Measurements from ENCODE around the gene SFT2D2.

Gene SFT2D2

DNA sequence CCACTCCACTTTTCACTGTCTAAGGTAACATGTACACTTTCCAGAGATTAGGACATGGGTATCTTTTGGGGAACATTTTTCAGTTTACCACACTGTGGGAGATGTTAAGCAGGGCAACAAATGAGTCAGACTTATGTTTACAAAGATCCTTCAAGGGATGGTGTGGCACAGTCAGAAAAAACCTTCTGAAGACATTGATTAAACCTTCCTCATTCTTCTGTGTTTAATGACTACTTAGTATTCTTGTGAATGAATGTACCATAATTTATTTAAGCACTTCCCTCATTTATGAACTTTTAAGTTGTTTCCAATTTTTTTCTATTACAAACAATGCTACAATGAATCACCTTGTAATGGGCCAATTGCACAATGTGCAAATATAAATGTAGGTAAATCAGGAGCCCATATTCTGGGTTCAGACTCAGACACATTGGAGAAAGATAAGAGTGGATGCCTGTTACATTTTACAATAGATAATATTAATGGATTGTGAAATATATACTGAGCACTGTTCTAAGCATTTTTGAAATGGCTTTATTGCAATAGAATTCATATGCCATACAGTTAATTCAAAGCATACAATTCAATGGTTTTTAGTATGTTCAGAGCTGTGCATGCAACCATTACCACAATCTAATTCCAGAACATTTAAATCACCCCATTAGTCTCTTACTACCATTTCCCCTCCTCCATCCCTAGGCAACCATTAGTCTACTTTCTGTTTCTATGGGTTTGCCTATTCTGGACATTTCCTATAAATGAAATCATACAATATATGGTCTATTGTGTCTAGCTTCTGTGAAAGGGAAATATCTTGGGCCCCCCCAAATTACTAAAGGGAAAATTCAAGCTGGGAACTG, 1.9 kb upstream of the SFT2D2 start:
- H3K27me3 ChIP-seq (ENCODE audit: low read depth, low read length) = no peaks in the 10 kb centered on the region
- H3K9me3 ChIP-seq (ENCODE audit: control insufficient read depth in 1 of 2, low read length in 2 of 2) = no peaks in the 10 kb centered on the region
- H3K4me3 ChIP-seq (ENCODE audit: low read depth in 1 of 2, low read length in 2 of 2) = no peak overlapping the region
- H3K27ac ChIP-seq (ENCODE audit: low read length) = no peak overlapping the region
- peaks cover 0 to 6% of the 10 kb centered on the region in 2 donors for H3K36me3 ChIP-seq (ENCODE audit: control insufficient read depth in 1 of 2, insufficient read depth in 2 of 2, low read length in 2 of 2)
- peaks cover 11 to 15% of the 10 kb centered on the region in 2 donors for H3K4me1 ChIP-seq (ENCODE audit: control insufficient read depth in 1 of 2, insufficient read depth in 2 of 2, low read length in 2 of 2)

DNA sequence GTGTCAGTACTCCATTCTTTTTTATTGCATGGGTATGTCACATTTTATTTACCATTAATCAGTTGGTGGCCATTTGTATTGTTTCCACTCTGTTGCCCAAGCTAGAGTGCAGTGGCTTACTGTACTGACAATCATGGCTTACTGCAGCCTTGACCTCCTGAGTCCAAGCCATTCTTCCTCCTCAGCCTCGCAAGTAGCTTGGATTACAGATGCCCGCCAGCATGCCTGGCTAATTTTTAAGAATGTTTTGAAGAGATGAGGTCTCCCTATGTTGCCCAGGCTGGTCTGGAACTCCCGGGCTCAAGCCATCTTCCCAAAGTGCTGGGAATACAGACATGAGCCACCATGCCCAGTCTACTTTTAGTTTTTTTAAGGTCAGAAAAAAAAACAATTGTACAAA, 813 bp upstream of the SFT2D2 start:
- Histone ChIP-seq H3K27me3 (ENCODE audit: low read depth, low read length) (no peaks in the 10 kb centered on the region), H3K9me3 (ENCODE audit: control insufficient read depth in 1 of 2, low read length in 2 of 2) (no peaks in the 10 kb centered on the region), H3K4me1 (ENCODE audit: control insufficient read depth in 1 of 2, insufficient read depth in 2 of 2, low read length in 2 of 2) (peaks cover 17 to 20% of the 10 kb centered on the region in 2 donors), H3K4me3 (ENCODE audit: low read depth in 1 of 2, low read length in 2 of 2) (peak overlapping the region; percentile 72 to 91), H3K27ac (ENCODE audit: low read length) (peak overlapping the region; percentile 79), H3K36me3 (ENCODE audit: control insufficient read depth in 1 of 2, insufficient read depth in 2 of 2, low read length in 2 of 2) (peaks cover 2 to 6% of the 10 kb centered on the region in 2 donors)

GRCh38 chr1:168227620-168228019, 1.8 kb downstream of the SFT2D2 start:
- Histone ChIP-seq H3K36me3 (ENCODE audit: control insufficient read depth in 1 of 2, insufficient read depth in 2 of 2, low read length in 2 of 2) (peaks cover 18 to 22% of the 10 kb centered on the region in 2 donors), H3K27ac (ENCODE audit: low read length) (peak overlapping the region; percentile 32), H3K27me3 (ENCODE audit: low read depth, low read length) (no peaks in the 10 kb centered on the region), H3K9me3 (ENCODE audit: control insufficient read depth in 1 of 2, low read length in 2 of 2) (no peaks in the 10 kb centered on the region), H3K4me3 (ENCODE audit: low read depth in 1 of 2, low read length in 2 of 2) (peak overlapping the region; percentile 72 to 91), H3K4me1 (ENCODE audit: control insufficient read depth in 1 of 2, insufficient read depth in 2 of 2, low read length in 2 of 2) (peaks cover 17 to 23% of the 10 kb centered on the region in 2 donors)

- Histone ChIP-seq H3K27ac (ENCODE audit: low read length) (no peak overlapping the region), H3K27me3 (ENCODE audit: low read depth, low read length) (no peaks in the 10 kb centered on the region), H3K4me1 (ENCODE audit: control insufficient read depth in 1 of 2, insufficient read depth in 2 of 2, low read length in 2 of 2) (peaks cover 17 to 23% of the 10 kb centered on the region in 2 donors), H3K9me3 (ENCODE audit: control insufficient read depth in 1 of 2, low read length in 2 of 2) (no peaks in the 10 kb centered on the region), H3K36me3 (ENCODE audit: control insufficient read depth in 1 of 2, insufficient read depth in 2 of 2, low read length in 2 of 2) (peaks cover 30 to 34% of the 10 kb centered on the region in 2 donors), H3K4me3 (ENCODE audit: low read depth in 1 of 2, low read length in 2 of 2) (no peak overlapping the region)
Observed at GRCh38 chr1:168229893-168230292, 4.1 kb downstream of the SFT2D2 start.

DNA sequence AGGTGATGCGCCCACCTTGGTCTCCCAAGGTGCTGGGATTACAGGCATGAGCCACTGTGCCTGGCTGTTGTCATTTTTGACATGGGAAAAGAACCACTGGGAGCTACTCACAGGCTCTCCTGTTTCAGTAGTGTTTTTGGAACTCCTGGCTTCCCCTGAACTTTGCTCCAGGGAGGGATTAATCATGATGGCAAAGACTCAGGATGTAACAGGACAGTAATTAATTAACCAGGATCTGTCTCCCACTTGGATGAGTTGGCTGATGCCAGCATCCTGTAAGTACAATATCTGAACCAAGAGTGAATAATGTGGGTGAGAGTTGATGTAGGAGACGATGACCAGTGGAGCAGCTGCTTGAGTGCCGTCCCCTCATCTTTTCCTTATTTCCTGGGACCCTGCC, 4.9 kb downstream of the SFT2D2 start:
- Histone ChIP-seq H3K9me3 (ENCODE audit: control insufficient read depth in 1 of 2, low read length in 2 of 2) (no peaks in the 10 kb centered on the region), H3K4me3 (ENCODE audit: low read depth in 1 of 2, low read length in 2 of 2) (no peak overlapping the region), H3K4me1 (ENCODE audit: control insufficient read depth in 1 of 2, insufficient read depth in 2 of 2, low read length in 2 of 2) (peaks cover 17 to 27% of the 10 kb centered on the region in 2 donors), H3K36me3 (ENCODE audit: control insufficient read depth in 1 of 2, insufficient read depth in 2 of 2, low read length in 2 of 2) (peaks cover 34 to 37% of the 10 kb centered on the region in 2 donors), H3K27ac (ENCODE audit: low read length) (no peak overlapping the region), H3K27me3 (ENCODE audit: low read depth, low read length) (no peaks in the 10 kb centered on the region)

GRCh38 chr1:168234846-168235547, 9.2 kb downstream of the SFT2D2 start:
- peaks cover 0 to 7% of the 10 kb centered on the region in 2 donors for H3K4me1 ChIP-seq (ENCODE audit: control insufficient read depth in 1 of 2, insufficient read depth in 2 of 2, low read length in 2 of 2)
- H3K9me3 ChIP-seq (ENCODE audit: control insufficient read depth in 1 of 2, low read length in 2 of 2) = no peaks in the 10 kb centered on the region
- peaks cover 55 to 60% of the 10 kb centered on the region in 2 donors for H3K36me3 ChIP-seq (ENCODE audit: control insufficient read depth in 1 of 2, insufficient read depth in 2 of 2, low read length in 2 of 2)
- no peak overlapping the region for H3K4me3 ChIP-seq (ENCODE audit: low read depth in 1 of 2, low read length in 2 of 2)
- H3K27me3 ChIP-seq (ENCODE audit: low read depth, low read length) = no peaks in the 10 kb centered on the region
- H3K27ac ChIP-seq (ENCODE audit: low read length) = no peak overlapping the region

DNA sequence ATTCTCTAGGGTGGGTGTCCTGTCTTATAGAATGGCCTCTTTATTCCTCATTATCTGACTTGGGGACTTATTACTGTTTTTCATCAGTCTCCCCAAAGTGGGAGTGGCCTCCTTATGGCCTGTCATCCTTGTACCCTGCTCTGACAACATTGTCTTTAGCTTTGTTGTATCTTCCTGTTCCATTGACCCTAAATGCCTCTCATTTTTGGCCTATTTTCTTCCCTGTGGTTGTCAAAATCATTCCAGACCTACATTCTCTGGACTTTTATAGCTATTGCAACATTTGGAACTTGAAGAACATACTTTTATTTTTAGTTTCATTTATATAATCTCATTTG, 9.7 kb downstream of the SFT2D2 start:
- Histone ChIP-seq H3K27me3 (ENCODE audit: low read depth, low read length) (no peaks in the 10 kb centered on the region), H3K4me3 (ENCODE audit: low read depth in 1 of 2, low read length in 2 of 2) (no peak overlapping the region), H3K4me1 (ENCODE audit: control insufficient read depth in 1 of 2, insufficient read depth in 2 of 2, low read length in 2 of 2) (peaks cover 0 to 4% of the 10 kb centered on the region in 2 donors), H3K27ac (ENCODE audit: low read length) (no peak overlapping the region), H3K36me3 (ENCODE audit: control insufficient read depth in 1 of 2, insufficient read depth in 2 of 2, low read length in 2 of 2) (peaks cover 51 to 64% of the 10 kb centered on the region in 2 donors), H3K9me3 (ENCODE audit: control insufficient read depth in 1 of 2, low read length in 2 of 2) (no peaks in the 10 kb centered on the region)

DNA sequence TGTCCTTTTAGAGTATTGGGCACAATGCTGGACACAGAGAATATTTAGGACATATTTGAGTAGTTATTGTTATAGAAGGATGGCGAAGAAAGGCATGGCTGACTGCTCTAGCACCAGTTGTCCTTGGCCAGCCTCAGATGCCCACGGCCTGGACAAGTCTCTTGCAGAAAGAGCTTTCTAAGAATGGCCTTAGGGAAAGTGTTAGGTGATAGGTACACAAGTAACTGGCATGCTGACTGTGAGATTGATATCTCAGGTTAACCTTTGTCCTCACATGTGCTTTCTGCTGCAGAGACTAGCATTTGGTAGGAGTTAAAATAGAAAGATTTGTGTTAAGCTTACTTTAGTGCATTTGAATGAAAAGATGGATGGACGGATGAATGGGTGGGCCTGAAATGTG, 10.1 kb downstream of the SFT2D2 start:
- no peaks in the 10 kb centered on the region for H3K9me3 ChIP-seq (ENCODE audit: control insufficient read depth in 1 of 2, low read length in 2 of 2)
- peaks cover 51 to 63% of the 10 kb centered on the region in 2 donors for H3K36me3 ChIP-seq (ENCODE audit: control insufficient read depth in 1 of 2, insufficient read depth in 2 of 2, low read length in 2 of 2)
- peaks cover 0 to 4% of the 10 kb centered on the region in 2 donors for H3K4me1 ChIP-seq (ENCODE audit: control insufficient read depth in 1 of 2, insufficient read depth in 2 of 2, low read length in 2 of 2)
- H3K27me3 ChIP-seq (ENCODE audit: low read depth, low read length) = no peaks in the 10 kb centered on the region
- H3K27ac ChIP-seq (ENCODE audit: low read length) = no peak overlapping the region
- H3K4me3 ChIP-seq (ENCODE audit: low read depth in 1 of 2, low read length in 2 of 2) = no peak overlapping the region

DNA sequence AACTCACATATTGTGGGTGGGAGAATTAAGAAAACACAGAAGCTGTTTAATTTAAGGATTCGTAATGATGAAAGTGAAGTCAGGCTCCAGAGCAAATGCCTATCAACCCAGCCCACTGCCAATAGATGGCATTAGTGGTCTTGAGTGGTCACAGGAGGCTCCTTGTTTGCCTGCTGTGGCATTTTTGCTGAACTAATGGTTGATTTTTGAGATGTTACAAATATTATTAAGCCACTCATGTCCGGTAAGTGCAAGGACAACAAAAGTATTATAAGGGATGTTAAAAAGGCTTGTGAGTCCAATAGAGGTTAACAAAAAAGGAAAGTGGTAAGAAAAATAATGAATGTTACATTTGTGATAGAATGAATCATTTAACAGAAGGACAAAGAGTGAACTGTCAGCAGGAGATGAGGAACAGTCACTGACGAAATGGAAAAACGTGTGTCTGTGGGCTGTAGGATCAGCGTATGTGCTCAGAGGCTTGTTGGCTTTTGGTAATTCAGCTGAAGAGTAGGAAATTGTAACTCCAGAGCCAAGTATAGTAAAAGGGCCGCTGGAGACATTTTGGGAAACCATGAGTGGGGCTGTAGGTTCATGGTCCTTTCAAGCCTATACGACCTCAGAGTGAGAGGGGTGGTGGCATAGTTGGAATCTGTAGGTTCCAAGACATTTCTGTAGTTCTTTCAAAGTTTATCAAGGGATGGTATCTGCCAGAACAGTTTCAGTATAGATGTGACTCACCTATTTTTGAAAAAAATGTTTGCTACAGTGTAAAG, 11.2 kb downstream of the SFT2D2 start:
- H3K4me1 ChIP-seq (ENCODE audit: control insufficient read depth in 1 of 2, insufficient read depth in 2 of 2, low read length in 2 of 2) = peaks cover 0 to 4% of the 10 kb centered on the region in 2 donors
- no peaks in the 10 kb centered on the region for H3K27me3 ChIP-seq (ENCODE audit: low read depth, low read length)
- H3K36me3 ChIP-seq (ENCODE audit: control insufficient read depth in 1 of 2, insufficient read depth in 2 of 2, low read length in 2 of 2) = peaks cover 46 to 61% of the 10 kb centered on the region in 2 donors
- H3K27ac ChIP-seq (ENCODE audit: low read length) = no peak overlapping the region
- no peaks in the 10 kb centered on the region for H3K9me3 ChIP-seq (ENCODE audit: control insufficient read depth in 1 of 2, low read length in 2 of 2)
- no peak overlapping the region for H3K4me3 ChIP-seq (ENCODE audit: low read depth in 1 of 2, low read length in 2 of 2)

GRCh38 chr1:168243198-168243597, 17.4 kb downstream of the SFT2D2 start:
- H3K27ac ChIP-seq (ENCODE audit: low read length) = peak overlapping the region; percentile 33
- H3K4me1 ChIP-seq (ENCODE audit: control insufficient read depth in 1 of 2, insufficient read depth in 2 of 2, low read length in 2 of 2) = peaks cover 7 to 18% of the 10 kb centered on the region in 2 donors
- peaks cover 27 to 60% of the 10 kb centered on the region in 2 donors for H3K36me3 ChIP-seq (ENCODE audit: control insufficient read depth in 1 of 2, insufficient read depth in 2 of 2, low read length in 2 of 2)
- no peaks in the 10 kb centered on the region for H3K27me3 ChIP-seq (ENCODE audit: low read depth, low read length)
- H3K9me3 ChIP-seq (ENCODE audit: control insufficient read depth in 1 of 2, low read length in 2 of 2) = no peaks in the 10 kb centered on the region
- no peak overlapping the region for H3K4me3 ChIP-seq (ENCODE audit: low read depth in 1 of 2, low read length in 2 of 2)

All from muscle layer of duodenum (tissue), 2 donors.